GM12878 (cell line): ENCODE measurements around the gene FAHD1. TPM values are rescaled to one million over a fixed set of nuclear protein-coding genes. Genes with fewer than 3 reads are reported as not detected.

Experiments
- ATAC-seq: fragments of 200-7000 bp; cut with Tn5 transposase; 3 replicates; pipeline ENCODE4 v1.9.1; 2020; ENCODE audit warnings: mild to moderate bottlenecking, moderate library complexity
- BruUV-seq: library from RNA; stranded (reverse); fragments of 400-500 nt; replicated peaks from 2 replicates; lab custom pipeline; 2021; lab: Mats Ljungman, UMichigan
- CTCF ChIA-PET: fragments of 300-600 bp; sonication (Branson Sonifier 250); formaldehyde crosslinking; extraction: SDS; loops from one replicate; lab custom pipeline; 2021; ENCODE audit warnings: inconsistent platforms; lab: Yijun Ruan, JAX
- POLR2A ChIA-PET: fragments of 350-600 bp; formaldehyde crosslinking; extraction: SDS; loops from one replicate; lab custom pipeline; 2021; ENCODE audit warnings: inconsistent platforms; lab: Charles Lee
- RAD21 ChIA-PET: fragments of 300-600 bp; sonication (Branson Sonifier 250); formaldehyde crosslinking; loops from one replicate; lab custom pipeline; 2023; ENCODE audit warnings: antibody characterized with exemption; ENCODE audit not compliant: unreplicated experiment; lab: Charles Lee
- SMC1A ChIA-PET: fragments of 300-600 bp; sonication (Branson Sonifier 250); formaldehyde crosslinking; loops from one replicate; lab custom pipeline; 2023; ENCODE audit not compliant: unreplicated experiment, uncharacterized antibody; lab: Charles Lee
- DNase-seq: peaks from one replicate; pipeline ENCODE4 v3.0.0-alpha.2; 2011; ENCODE audit warnings: low read depth, low spot score
- FAIRE-seq: peaks from 3 replicates; lab custom pipeline; 2011; peaks lifted over from hg19 to GRCh38; lab: Jason Lieb, UNC
- H2AFZ ChIP-seq: 2 replicates; pipeline ENCODE4 v1.6.0; 2011; ENCODE audit warnings: low read depth, low read length, control low read depth; ENCODE audit not compliant: control insufficient read depth
- H3K27ac ChIP-seq: 2 replicates; pipeline ENCODE4 v1.5.1; 2011; ENCODE audit warnings: control low read depth; ENCODE audit not compliant: control insufficient read depth, insufficient read depth
- H3K27me3 ChIP-seq, 2 experiments: replicated peaks in 1 of 2; 2 replicates each; pipeline versions ENCODE4 v1.6.0 to v1.6.1; 2011; ENCODE audit warnings: low read length in 1 of 2; ENCODE audit not compliant: control insufficient read depth in 2 of 2, insufficient read depth in 2 of 2
- H3K36me3 ChIP-seq, 2 experiments: 2 replicates each; pipeline ENCODE4 v1.5.1; 2011; ENCODE audit warnings: low read length in 1 of 2; ENCODE audit not compliant: control insufficient read depth in 2 of 2, insufficient read depth in 2 of 2
- H3K4me1 ChIP-seq: 2 replicates; pipeline ENCODE4 v1.6.1; 2011; ENCODE audit warnings: mild to moderate bottlenecking, low read length, moderate library complexity, mixed read lengths; ENCODE audit not compliant: control insufficient read depth, insufficient read depth
- H3K4me2 ChIP-seq: 2 replicates; pipeline ENCODE4 v1.6.0; 2011; ENCODE audit warnings: control low read depth; ENCODE audit not compliant: control insufficient read depth, insufficient read depth
- H3K4me3 ChIP-seq: fragments of 200-600 bp; sonication (generic); 2 replicates; pipeline ENCODE4 v1.5.1; 2016
- H3K79me2 ChIP-seq: 2 replicates; pipeline ENCODE4 v1.6.0; 2011; ENCODE audit warnings: low read length; ENCODE audit not compliant: control insufficient read depth, insufficient read depth
- H3K9ac ChIP-seq: 2 replicates; pipeline ENCODE4 v1.8.0; 2011; ENCODE audit warnings: low read length, control low read depth, mixed read lengths; ENCODE audit not compliant: control insufficient read depth, insufficient read depth
- H3K9me3 ChIP-seq: replicated peaks from 3 replicates; pipeline ENCODE4 v1.5.1; 2011; ENCODE audit warnings: mild to moderate bottlenecking, low read length; ENCODE audit not compliant: control insufficient read depth, insufficient read depth
- H4K20me1 ChIP-seq: 2 replicates; pipeline ENCODE4 v1.6.0; 2011; ENCODE audit not compliant: control insufficient read depth, insufficient read depth
- ATF3 ChIP-seq: IDR thresholded peaks from 2 replicates; pipeline ENCODE4 v1.6.1; 2011; ENCODE audit warnings: low read depth, mild to moderate bottlenecking, low read length, moderate library complexity, borderline replicate concordance; ENCODE audit errors: extremely low read depth
- BHLHE40 ChIP-seq, 2 experiments: fragments of 450-650 bp in 1 of 2; IDR thresholded peaks; 2 replicates each; pipeline ENCODE4 v1.6.1; 2011 to 2017; ENCODE audit warnings: low read depth in 2 of 2, borderline replicate concordance in 1 of 2, improper control_type of control experiment in 1 of 2, low read length in 1 of 2, mild to moderate bottlenecking in 1 of 2
- CBFB ChIP-seq: IDR thresholded peaks from 2 replicates; pipeline ENCODE4 v1.6.1; 2016; ENCODE audit warnings: antibody characterized with exemption, low read depth
- CBX3 ChIP-seq: fragments of 200-600 bp; sonication (generic); IDR thresholded peaks from 2 replicates; pipeline ENCODE4 v1.6.1; 2016; ENCODE audit warnings: low read depth, borderline replicate concordance
- CREM ChIP-seq: IDR thresholded peaks from 2 replicates; pipeline ENCODE4 v1.6.1; 2014; ENCODE audit warnings: antibody characterized with exemption, low read depth
- ESRRA ChIP-seq: IDR thresholded peaks from 2 replicates; pipeline ENCODE4 v1.6.1; 2012; ENCODE audit warnings: mild to moderate bottlenecking, low read length, improper control_type of control experiment
- FOXK2 ChIP-seq: fragments of 450-650 bp; IDR thresholded peaks from 2 replicates; pipeline ENCODE4 v1.6.1; 2017; ENCODE audit warnings: mild to moderate bottlenecking, moderate library complexity
- IKZF1 ChIP-seq: fragments of 450-650 bp; conservative IDR thresholded peaks from 2 replicates; pipeline ENCODE4 v1.6.1; 2017; ENCODE audit warnings: antibody characterized with exemption, mild to moderate bottlenecking
- IRF5 ChIP-seq: fragments of 450-650 bp; IDR thresholded peaks from 2 replicates; pipeline ENCODE4 v1.6.1; 2017; ENCODE audit warnings: borderline replicate concordance
- MYB ChIP-seq: fragments of 150-350 bp; IDR thresholded peaks from 2 replicates; pipeline ENCODE4 v1.6.1; 2014; ENCODE audit warnings: mild to moderate bottlenecking, low read depth, low read length, borderline replicate concordance
- NBN ChIP-seq: fragments of 450-650 bp; IDR thresholded peaks from 2 replicates; pipeline ENCODE4 v1.6.1; 2016
- NFXL1 ChIP-seq: fragments of 450-650 bp; IDR thresholded peaks from 2 replicates; pipeline ENCODE4 v1.6.1; 2017; ENCODE audit warnings: antibody characterized with exemption, mild to moderate bottlenecking, borderline replicate concordance
- PML ChIP-seq: IDR thresholded peaks from 2 replicates; pipeline ENCODE4 v1.6.1; 2012; ENCODE audit warnings: low read length, inconsistent platforms
- RCOR1 ChIP-seq: conservative IDR thresholded peaks from 2 replicates; pipeline ENCODE4 v1.6.1; 2012; ENCODE audit warnings: low read depth, low read length, improper control_type of control experiment
- TCF12 ChIP-seq: IDR thresholded peaks from 2 replicates; pipeline ENCODE4 v1.6.1; 2011; ENCODE audit warnings: low read depth, mild to moderate bottlenecking, low read length
- ZBTB33 ChIP-seq: fragments of 450-650 bp; IDR thresholded peaks from 2 replicates; pipeline ENCODE4 v1.6.1; 2017; ENCODE audit warnings: mild to moderate bottlenecking
- ZNF24 ChIP-seq: fragments of 450-650 bp; IDR thresholded peaks from 2 replicates; pipeline ENCODE4 v1.6.1; 2017; ENCODE audit warnings: antibody characterized with exemption, mild to moderate bottlenecking
- WGBS: methylation state at CpG from one replicate; pipeline ENCODE4 v1.1.6; 2016; ENCODE audit warnings: low lambda C conversion rate; ENCODE audit not compliant: insufficient replicate concordance, insufficient coverage; ENCODE audit errors: missing lambda C conversion rate; 5-methylcytosine and 5-hydroxymethylcytosine counted together
- in situ Hi-C: fragments of 300-500 bp; cut with MboI; formaldehyde crosslinking; loops from 9 replicates; pipeline ENCODE4 v1.14.3; 2018; ENCODE audit warnings: mixed read lengths
- intact Hi-C: fragments of 100-400 bp; cut with micrococcal nuclease; formaldehyde crosslinking; loops from one replicate; pipeline ENCODE4 v1.14.2; 2022; ENCODE audit not compliant: unreplicated experiment
- polyA plus RNA-seq, 11 experiments: library from polyadenylated mRNA; depleted of rRNA in 4 of 11; unstranded in 6 of 11; stranded (reverse) in 5 of 11; fragments of >200 nt; fragmentation: Nextera tagmentation in 4 of 11; fragmentation: Illumina TruSeq in 1 of 11; extraction: Ambion mirVana in 4 of 11; extraction: Trizol in 1 of 11; gene quantifications; 1 replicate in 1 of 11; 2 replicates in 10 of 11; pipeline versions ENCODE4 v1.2.1 to v1.2.3, GENCODE V29; 2011 to 2016; ENCODE audit warnings: inconsistent platforms in 2 of 11, missing spikeins in 2 of 11, low read depth in 1 of 11
- total RNA-seq, 4 experiments: library from RNA; depleted of rRNA in 3 of 4; stranded (reverse); fragments of >200 nt in 3 of 4; fragmentation: Illumina TruSeq in 1 of 4; extraction: Trizol in 1 of 4; gene quantifications; 2 replicates each; pipeline versions ENCODE4 v1.2.1 to v1.2.3, GENCODE V29; 2013 to 2021

FAHD1 gene
- total and polyA plus RNA-seq, 10 of the 15 experiments (the other 5 are each of a cell fraction or from before 2014, with no cell fraction given) = 4.3 to 43.0 (median 18.8) TPM

- no peak overlapping the region for H3K27ac ChIP-seq
- no peak overlapping the region for H3K9ac ChIP-seq
- no peaks in the 10 kb centered on the region for H3K9me3 ChIP-seq
- H3K4me1 ChIP-seq = no peaks in the 10 kb centered on the region
- H4K20me1 ChIP-seq = no peaks in the 10 kb centered on the region
- ChIA-PET RAD21 (no interaction called here), CTCF (interaction anchor here (1.1 kb wide), 2 partner anchors 10 to 73 kb away, joined by 3 read pairs; no protein-coding TSS in a partner anchor), SMC1A (interaction anchor here (0.9 kb wide), 1 partner anchor 12 kb away, joined by 4 read pairs; no protein-coding TSS in a partner anchor), POLR2A (interaction anchor here (0.8 kb wide), 1 partner anchor 78 kb away, joined by 3 read pairs; no protein-coding TSS in a partner anchor)
- no TSS peak for BruUV-seq
- 20% methylated on average over 8 of the region's 8 CpGs for WGBS
- no peak overlapping the region for H3K4me2 ChIP-seq
- FAIRE-seq (no peak), DNase-seq (no peak), ATAC-seq (no peak)
- no peak overlapping the region for H2AFZ ChIP-seq
- H3K4me3 ChIP-seq = no peak overlapping the region
- in situ Hi-C loops = no loop called here
- intact Hi-C loops = no loop called here
- H3K27me3 ChIP-seq = peaks cover 3 to 6% of the 10 kb centered on the region in 2 experiments; a peak in 3 of 4 replicates
- no peaks in the 10 kb centered on the region for H3K36me3 ChIP-seq
- TF ChIP-seq IRF5 (no peak), CBX3 (no peak), NFXL1 (no peak), CREM (no peak), ZNF24 (no peak), RCOR1 (no peak), FOXK2 (no peak), NBN (no peak), CBFB (no peak), BHLHE40 (IDR thresholded peaks at IDR 0.05; ENCODE audit: borderline replicate concordance in 1 of 2, low read depth in 2 of 2, low read length in 1 of 2) (no peak), ZBTB33 (no peak), MYB (no peak), IKZF1 (no peak), TCF12 (no peak), ATF3 (no peak), ESRRA (no peak), PML (no peak)
- no peaks in the 10 kb centered on the region for H3K79me2 ChIP-seq
Observed at GRCh38 chr16:1858189-1858865, 31.3 kb downstream of the FAHD1 start.
